Chondrocyte (in vitro differentiated cells): ENCODE measurements around the gene CD300C. TPM values are rescaled to one million over a fixed set of nuclear protein-coding genes. Genes with fewer than 3 reads are reported as not detected.
"Not testable (repeated sequence)": the region's sequence is repeated elsewhere in the genome, so short reads cannot be mapped to it uniquely, and the experiment has no call there.

Experiments
- DNase-seq: peaks from one replicate; pipeline ENCODE4 v3.0.0; 2021; ENCODE audit warnings: mixed read lengths, low spot score
- H3K27ac Mint-ChIP-seq: one replicate; pipeline ENCODE4 v1.8.0; 2021; ENCODE audit warnings: mild to moderate bottlenecking, moderate library complexity, mixed read lengths; ENCODE audit not compliant: unreplicated experiment
- H3K27me3 Mint-ChIP-seq: 2 replicates; pipeline ENCODE4 v1.8.0; 2021; ENCODE audit warnings: low read depth, mixed read lengths
- H3K36me3 Mint-ChIP-seq: 2 replicates; pipeline ENCODE4 v1.8.0; 2021; ENCODE audit warnings: low read depth, mixed read lengths
- H3K4me1 Mint-ChIP-seq: 2 replicates; pipeline ENCODE4 v1.8.0; 2021; ENCODE audit warnings: low read depth, mild to moderate bottlenecking, mixed read lengths
- H3K4me3 Mint-ChIP-seq: one replicate; pipeline ENCODE4 v1.8.0; 2021; ENCODE audit warnings: mild to moderate bottlenecking, moderate library complexity, mixed read lengths; ENCODE audit not compliant: unreplicated experiment
- H3K9me3 Mint-ChIP-seq: 2 replicates; pipeline ENCODE4 v1.8.0; 2021; ENCODE audit warnings: low read depth, mixed read lengths
- CTCF ChIP-seq: fragments of 200-600 bp; sonication (generic); IDR thresholded peaks from 2 replicates; pipeline ENCODE4 v1.5.0; 2021; ENCODE audit warnings: antibody characterized with exemption, mild to moderate bottlenecking, moderate library complexity
- total RNA-seq: library from RNA; stranded (reverse); gene quantifications from 3 replicates; pipeline ENCODE4 v1.2.1, GENCODE V29; 2021

Gene CD300C
- total RNA-seq, 1 donor from 2014 or later, result not detected

DNA sequence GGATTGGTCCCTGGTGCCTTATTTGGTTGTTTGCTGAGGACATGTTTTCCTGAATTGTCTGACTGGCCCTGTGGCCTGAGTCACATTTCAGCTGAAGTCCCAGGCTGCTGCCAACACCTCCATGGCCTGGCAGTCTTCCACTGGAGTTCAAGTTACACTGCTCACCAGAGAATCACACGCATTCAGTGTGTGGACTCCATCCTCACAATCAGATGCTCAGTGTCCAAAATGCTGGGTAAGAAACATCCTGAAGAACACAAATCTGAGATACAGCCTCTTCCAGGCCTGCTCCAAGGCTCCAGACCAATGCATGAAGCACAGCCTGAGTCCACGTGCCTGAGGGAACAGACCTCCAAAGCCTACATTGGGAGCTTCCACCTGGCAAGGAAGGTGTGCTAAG lies 33.9 kb downstream of the CD300C start:
- peaks cover 40% of the 10 kb centered on the region for H3K27me3 Mint-ChIP-seq
- TF ChIP-seq CTCF, result no peak
- no peak for DNase-seq
- H3K36me3 Mint-ChIP-seq, result peaks cover 6% of the 10 kb centered on the region
- peaks cover 16% of the 10 kb centered on the region for H3K9me3 Mint-ChIP-seq
- H3K4me3 Mint-ChIP-seq, result no peak overlapping the region
- H3K4me1 Mint-ChIP-seq, result peaks cover 6% of the 10 kb centered on the region
- H3K27ac Mint-ChIP-seq, result no peak overlapping the region

GRCh38 chr17:74508156-74508555 lies 37.8 kb downstream of the CD300C start:
- Mint-ChIP-seq H3K36me3 (no peaks in the 10 kb centered on the region), H3K9me3 (peaks cover 5% of the 10 kb centered on the region), H3K27ac (no peak overlapping the region), H3K27me3 (peaks cover 30% of the 10 kb centered on the region), H3K4me3 (no peak overlapping the region), H3K4me1 (peaks cover 6% of the 10 kb centered on the region)
- no peak for DNase-seq
- TF ChIP-seq CTCF, result no peak

DNA sequence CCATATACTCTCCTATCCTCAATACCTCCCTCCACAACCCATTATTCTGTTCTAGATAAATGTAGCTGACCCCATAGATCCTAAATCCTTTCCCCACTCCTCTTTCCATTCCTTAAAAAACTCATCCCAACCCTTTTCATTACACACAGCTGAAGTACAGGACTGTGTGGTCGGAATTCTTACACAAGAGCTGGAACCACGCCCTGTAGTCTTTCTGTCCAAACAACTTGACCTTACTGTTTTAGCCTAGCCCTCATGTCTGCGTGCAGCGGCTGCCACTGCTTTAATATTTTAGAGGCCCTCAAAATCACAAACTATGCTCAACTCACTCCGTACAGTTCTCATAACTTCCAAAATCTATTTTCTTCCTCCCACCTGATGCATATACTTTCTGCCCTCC lies 42.0 kb downstream of the CD300C start:
- H3K4me3 Mint-ChIP-seq, DNase-seq, H3K36me3 Mint-ChIP-seq, H3K27ac Mint-ChIP-seq, H3K4me1 Mint-ChIP-seq, H3K9me3 Mint-ChIP-seq: not testable (repeated sequence)
- H3K27me3 Mint-ChIP-seq, result peaks cover 34% of the 10 kb centered on the region

- no peak for DNase-seq
Observed at GRCh38 chr17:74502861-74503260, 43.1 kb downstream of the CD300C start.

GRCh38 chr17:74499992-74500391 lies 45.9 kb downstream of the CD300C start:
- no peaks in the 10 kb centered on the region for H3K36me3 Mint-ChIP-seq
- DNase-seq, result no peak
- H3K27me3 Mint-ChIP-seq, result peaks cover 31% of the 10 kb centered on the region
- no peaks in the 10 kb centered on the region for H3K4me1 Mint-ChIP-seq
- TF ChIP-seq CTCF, result no peak
- H3K4me3 Mint-ChIP-seq, result no peak overlapping the region
- H3K9me3 Mint-ChIP-seq, result no peaks in the 10 kb centered on the region
- H3K27ac Mint-ChIP-seq, result no peak overlapping the region

More at GRCh38 chr17:74502861-74503260, 43.1 kb downstream of the CD300C start:
- no peaks in the 10 kb centered on the region for H3K4me1 Mint-ChIP-seq
- peaks cover 32% of the 10 kb centered on the region for H3K27me3 Mint-ChIP-seq
- no peaks in the 10 kb centered on the region for H3K9me3 Mint-ChIP-seq
- TF ChIP-seq CTCF, result no peak
- H3K4me3 Mint-ChIP-seq, result no peak overlapping the region
- H3K36me3 Mint-ChIP-seq, result no peaks in the 10 kb centered on the region
- H3K27ac Mint-ChIP-seq, result no peak overlapping the region

GRCh38 chr17:74497471-74497870 lies 48.4 kb downstream of the CD300C start:
- no peak overlapping the region for H3K4me3 Mint-ChIP-seq
- H3K4me1 Mint-ChIP-seq, result no peaks in the 10 kb centered on the region
- H3K9me3 Mint-ChIP-seq, result no peaks in the 10 kb centered on the region
- no peak for DNase-seq
- no peaks in the 10 kb centered on the region for H3K36me3 Mint-ChIP-seq
- no peak for TF ChIP-seq CTCF
- H3K27ac Mint-ChIP-seq, result no peak overlapping the region
- peaks cover 40% of the 10 kb centered on the region for H3K27me3 Mint-ChIP-seq
